NCI-H1694 treated with DMSO at 0.1 percent for 48 hours (cell line): ENCODE results near the gene NTN4.
"Not testable (repeated sequence)": the region's sequence is repeated elsewhere in the genome, so short reads cannot be mapped to it uniquely, and the experiment has no call there.

ENCODE experiments used
- DNase-seq: peaks from one replicate; lab custom pipeline; 2025; lab: John Stamatoyannopoulos, UW

The NTN4 gene

GRCh38 chr12:95658386-95658785, 132.2 kb downstream of the NTN4 start:
- no peak for DNase-seq

DNA sequence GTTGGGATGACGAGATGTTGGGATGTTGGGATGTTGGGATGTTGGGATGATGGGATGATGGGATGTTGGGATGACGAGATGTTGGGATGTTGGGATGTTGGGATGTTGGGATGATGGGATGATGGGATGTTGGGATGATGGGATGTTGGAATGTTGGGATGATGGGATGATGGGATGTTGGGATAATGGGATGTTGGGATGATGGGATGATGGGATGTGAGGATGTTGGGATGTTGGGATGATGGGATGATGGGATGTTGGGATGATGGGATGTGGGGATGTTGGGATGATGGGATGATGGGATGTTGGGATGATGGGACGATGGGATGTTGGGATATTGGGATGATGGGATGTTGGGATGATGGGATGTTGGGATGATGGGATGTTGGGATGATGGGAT, 135.9 kb downstream of the NTN4 start:
- not testable (repeated sequence) for DNase-seq

- no peak for DNase-seq
Observed at GRCh38 chr12:95653771-95654546, 136.6 kb downstream of the NTN4 start.

DNA sequence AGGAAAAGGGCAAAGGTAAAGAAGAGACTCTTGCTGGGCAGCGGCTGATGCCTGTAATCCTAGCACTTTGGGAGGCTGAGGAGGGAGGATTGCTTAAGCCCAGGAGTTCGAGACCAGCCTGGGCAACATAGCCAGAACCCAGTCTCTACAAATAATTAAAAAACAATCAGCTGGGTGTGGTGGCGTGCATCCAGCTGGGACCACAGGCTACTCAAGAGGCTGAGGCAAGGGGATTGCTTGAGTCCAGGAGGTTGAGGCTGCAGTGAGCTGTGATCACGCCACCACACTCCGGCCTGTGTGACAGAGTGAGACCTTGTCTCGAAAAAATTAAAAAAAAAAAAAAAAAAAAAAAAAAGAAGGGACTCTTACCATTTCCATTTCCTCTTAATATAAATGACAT, 138.9 kb downstream of the NTN4 start:
- DNase-seq: no peak

- no peak for DNase-seq
Observed at GRCh38 chr12:95648990-95649791, 141.4 kb downstream of the NTN4 start.

DNA sequence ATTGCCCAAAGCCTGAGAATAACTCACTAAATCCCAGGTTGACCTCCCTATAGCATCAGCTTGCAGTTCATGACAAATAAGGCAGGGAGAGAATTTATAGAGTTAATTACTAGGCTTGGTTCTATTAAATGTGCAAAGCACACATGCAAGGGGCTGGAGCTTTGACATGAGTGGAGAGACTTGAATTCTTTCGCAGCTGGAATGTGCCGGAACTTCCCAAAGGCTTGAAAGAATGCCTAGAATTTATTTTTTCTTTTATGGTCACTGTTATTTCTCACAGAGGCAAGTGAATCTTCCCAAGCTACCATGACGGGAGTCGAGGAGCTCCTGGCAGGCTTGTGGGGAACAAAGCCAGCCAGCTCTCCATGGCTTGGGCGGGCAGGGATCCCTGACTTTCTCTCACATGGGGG, 143.8 kb downstream of the NTN4 start:
- no peak for DNase-seq

- DNase-seq: no peak
Observed at GRCh38 chr12:95643256-95643655, 147.3 kb downstream of the NTN4 start.

DNA sequence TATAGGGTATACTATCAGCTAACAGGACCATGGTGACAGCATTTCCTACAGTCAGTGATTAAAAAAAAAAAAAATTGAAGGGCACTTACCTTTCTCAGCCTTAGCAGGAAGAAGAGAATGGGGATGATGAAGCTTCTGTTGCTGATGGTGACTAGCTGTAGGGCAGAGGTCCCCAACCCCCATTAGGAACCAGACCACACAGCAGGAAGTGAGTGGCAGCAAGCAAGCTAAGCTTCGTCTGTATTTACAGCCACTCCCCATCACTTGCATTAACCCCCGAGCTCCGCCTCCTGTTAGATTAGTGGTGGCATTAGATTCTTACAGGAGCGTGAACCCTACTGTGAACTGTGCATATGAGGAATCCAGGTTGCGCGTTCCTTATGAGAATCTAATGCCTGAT, 148.0 kb downstream of the NTN4 start:
- no peak for DNase-seq

DNA sequence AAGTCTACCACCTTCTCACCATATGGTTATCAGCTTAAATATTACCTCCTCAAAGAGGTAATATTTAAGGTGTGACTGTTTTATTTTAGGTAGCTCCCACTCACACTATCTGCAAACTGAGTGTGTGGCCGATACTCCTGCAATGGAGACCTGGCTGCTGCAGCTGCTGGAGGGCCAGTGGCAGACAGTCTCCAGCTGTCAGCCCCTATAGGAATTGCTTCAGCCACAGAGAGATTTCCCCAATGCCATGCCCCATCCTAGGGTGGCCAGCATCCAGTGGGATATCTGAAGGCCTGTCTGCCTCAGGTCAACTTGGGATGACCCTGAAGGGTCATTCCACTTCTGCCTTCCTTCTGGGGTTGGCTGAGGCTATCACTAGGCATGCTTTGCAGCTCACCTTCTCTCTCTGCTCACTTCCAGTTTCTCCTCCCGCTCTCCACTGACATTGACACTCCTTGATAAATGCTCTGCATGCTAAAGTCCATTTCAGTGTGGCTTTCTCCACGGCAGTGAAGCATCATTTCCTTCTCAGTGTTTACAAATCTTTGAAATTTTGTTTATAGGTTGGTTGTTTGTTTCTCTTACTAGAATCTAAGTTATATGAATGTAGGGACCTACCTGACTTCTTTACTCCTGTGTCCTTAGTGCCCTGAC, 149.1 kb downstream of the NTN4 start:
- DNase-seq: no peak

- DNase-seq: no peak
Observed at GRCh38 chr12:95640516-95640915, 150.0 kb downstream of the NTN4 start.

- peak; percentile 74 for DNase-seq
Observed at GRCh38 chr12:95637471-95638155, 153.0 kb downstream of the NTN4 start.

DNA sequence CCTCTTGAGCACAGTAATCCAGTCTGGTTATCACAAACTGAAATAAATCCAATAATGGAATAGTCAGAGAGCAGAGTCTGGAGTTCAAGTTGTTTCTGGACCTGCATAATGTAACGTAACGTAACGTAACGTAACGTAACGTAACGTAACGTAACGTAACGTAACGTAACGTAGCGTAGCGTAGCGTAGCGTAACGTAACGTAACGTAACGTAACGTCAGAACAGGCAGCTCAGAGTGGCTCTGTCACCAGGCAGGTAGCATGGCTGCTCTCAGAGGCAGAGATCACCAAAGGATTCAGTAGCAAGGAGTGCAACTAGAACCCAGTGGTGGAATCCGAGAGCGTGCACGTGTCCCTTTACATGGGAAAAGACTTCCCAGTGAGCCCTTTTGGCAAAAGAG, 153.6 kb downstream of the NTN4 start:
- DNase-seq: no peak

DNA sequence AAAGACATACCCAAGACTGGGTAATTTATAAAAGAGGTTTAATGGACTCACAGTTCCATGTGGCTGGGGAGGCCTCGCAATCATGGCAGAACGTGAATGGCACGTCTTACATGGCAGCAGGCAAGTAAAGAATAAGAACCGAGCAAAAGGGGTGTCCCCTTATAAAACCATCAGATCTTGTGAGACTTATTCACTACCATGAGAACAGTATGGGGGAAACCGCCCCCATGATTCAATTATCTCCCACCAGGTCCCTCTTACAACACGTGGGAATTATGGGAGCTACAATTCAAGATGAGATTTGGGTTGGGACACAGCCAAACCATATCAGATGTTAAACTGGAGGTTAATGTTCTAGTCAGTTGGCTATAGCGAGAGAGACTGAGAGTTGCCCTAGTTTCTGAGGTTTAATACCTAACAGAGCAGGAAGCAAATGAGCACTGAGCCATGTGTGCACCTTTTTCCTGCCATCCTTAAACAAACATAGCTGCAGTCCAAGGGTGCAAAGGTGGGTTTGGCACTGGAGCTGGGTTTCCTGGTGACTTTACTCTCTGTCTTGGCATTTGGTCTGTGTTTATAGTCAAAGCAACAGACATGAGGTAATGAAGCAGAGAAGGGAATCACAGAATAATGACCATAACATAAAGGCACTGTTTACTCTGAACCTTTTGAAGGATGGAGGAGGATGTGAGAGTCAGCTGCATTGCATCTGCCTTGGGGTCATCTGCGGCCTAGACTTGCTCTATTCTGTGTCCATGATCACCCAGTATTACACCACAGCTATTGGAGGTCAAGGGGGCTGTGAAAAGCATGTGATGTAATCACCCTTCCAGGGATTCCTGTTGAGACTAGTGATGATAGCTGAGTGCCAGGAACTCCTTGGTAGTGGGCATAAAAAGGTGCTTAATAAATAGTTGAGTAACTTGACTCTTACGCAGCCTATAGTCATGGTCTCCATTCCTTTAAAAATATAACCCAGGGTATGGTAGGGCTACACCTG, 155.6 kb downstream of the NTN4 start:
- DNase-seq: no peak

GRCh38 chr12:95633732-95634465, 156.7 kb downstream of the NTN4 start:
- no peak for DNase-seq

- DNase-seq: no peak
Observed at GRCh38 chr12:95633049-95633731, 157.4 kb downstream of the NTN4 start.

DNA sequence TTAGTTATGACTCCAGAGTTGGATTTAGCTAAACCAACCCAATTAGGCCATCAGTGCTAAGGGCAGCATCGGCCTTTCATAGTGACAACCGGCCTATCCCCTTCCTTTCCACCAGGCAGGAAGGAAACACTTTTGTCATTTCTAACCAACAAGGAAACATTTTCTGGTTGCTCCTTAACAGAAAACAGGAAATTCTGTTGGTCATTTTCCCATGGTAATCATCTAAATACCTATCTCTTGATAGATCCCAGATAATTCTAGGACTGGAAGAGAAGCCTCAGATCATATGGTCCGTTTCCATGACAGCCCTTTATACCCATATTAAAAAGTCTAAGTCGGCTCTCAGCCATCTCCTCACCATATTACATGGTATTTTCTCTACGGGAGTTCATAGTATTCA, 160.1 kb downstream of the NTN4 start:
- no peak for DNase-seq

- DNase-seq: no peak
Observed at GRCh38 chr12:95629392-95629791, 161.2 kb downstream of the NTN4 start.

DNA sequence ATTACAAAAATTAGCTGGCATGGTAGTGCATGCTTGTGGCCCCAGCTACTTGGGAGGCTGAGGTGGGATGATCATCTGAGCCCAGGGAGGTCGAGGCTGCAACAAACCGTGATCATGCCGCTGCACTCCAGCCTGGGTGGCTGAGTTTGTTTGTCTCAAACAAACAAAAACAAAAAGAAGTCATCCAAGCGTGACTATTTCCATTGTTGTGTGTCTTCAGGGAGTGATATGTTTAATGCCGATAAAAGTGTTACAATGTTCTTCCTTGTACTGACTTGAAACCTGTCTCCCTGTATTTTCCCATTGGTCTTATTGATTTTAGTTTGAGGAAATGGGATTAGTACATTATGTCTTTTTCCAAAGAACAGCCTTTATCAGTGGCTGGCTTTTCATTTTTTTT, 163.7 kb downstream of the NTN4 start:
- DNase-seq: no peak

GRCh38 chr12:95625012-95625411, 165.6 kb downstream of the NTN4 start:
- DNase-seq: no peak

DNA sequence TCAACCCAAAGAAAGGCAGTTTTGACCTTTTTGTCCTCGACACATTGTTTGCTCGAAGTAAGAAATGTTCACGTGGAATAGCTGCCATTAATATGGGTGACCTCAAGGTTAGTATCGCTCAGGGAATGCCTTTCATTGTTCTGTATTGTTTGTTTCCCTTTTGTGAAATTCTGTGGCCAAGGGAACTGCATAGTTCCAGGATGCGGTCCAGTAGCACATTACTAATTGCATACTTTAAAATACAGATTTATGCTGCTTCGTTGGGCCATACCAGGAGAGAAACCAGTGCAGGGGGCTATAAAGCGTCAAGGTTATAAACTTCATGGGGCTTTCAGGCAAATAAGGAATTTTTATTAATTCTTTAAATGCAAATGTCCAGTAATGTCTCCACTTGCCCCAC, 166.0 kb downstream of the NTN4 start:
- no peak for DNase-seq
